Mucosa of gallbladder (tissue), 1 donor: ENCODE data around the gene IGFBP7. TPM values are rescaled to one million over a fixed set of nuclear protein-coding genes. Genes with fewer than 3 reads are reported as not detected.

Experiments
- DNase-seq: peaks from one replicate; pipeline ENCODE4 v3.0.0-alpha.2; 2020; ENCODE audit warnings: low spot score
- total RNA-seq: library from RNA; stranded (reverse); gene quantifications from one replicate; pipeline ENCODE4 v1.2.1, GENCODE V29; 2021
- donor health status: DM: no; HTN: no; CAD: no.

Gene IGFBP7
- total RNA-seq = 1,557 TPM

DNA sequence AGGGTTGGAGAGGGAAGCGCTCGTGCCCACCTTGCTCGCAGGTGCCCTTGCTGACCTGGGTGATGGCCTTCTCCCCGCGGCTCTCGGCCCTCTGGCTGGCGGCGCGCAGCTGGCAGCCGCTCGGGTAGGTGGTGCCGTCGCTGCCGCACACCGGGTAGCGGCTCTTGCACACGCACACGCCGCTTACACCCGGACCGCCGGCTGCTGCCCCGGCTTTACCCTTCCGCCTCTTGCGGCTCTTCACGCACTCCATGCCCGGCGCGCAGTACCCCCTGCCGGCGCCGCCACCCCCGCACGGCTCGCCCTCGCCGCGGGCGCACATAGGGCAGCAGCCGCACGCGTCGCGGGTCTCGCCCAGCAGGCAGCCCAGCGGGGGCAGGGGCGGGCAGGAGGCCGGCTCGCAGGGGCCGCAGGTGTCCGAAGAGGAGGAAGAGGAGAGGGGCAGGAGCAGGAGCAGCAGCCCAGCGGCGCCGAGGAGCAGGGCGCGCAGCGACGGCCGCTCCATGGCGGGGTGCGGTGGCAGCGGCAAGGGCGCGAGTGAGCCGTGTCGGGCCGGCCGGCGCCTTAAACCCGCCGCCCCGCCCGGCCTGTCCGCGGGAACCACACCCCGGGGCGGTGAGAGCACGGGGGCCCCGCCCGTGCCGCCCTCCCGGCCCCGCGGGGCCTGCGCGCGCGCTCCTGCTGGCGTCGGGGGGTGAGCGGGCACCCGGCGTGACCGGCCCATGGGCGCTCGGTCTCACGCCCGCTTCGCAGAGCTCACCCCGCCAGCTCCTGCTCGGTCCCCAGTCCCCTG is at the start of gene IGFBP7:
Gene IGFBP7 (minus strand): TSS at position 539 of the 793 bp plus-strand sequence. CDS start 34 bp downstream, at position 505.
- DNase-seq = no peak

- DNase-seq = no peak
These were observed 49.7 kb upstream of the IGFBP7 start for GRCh38 chr4:57159866-57160265.

GRCh38 chr4:57158762-57159161 is 48.6 kb upstream of the IGFBP7 start:
- no peak for DNase-seq

DNA sequence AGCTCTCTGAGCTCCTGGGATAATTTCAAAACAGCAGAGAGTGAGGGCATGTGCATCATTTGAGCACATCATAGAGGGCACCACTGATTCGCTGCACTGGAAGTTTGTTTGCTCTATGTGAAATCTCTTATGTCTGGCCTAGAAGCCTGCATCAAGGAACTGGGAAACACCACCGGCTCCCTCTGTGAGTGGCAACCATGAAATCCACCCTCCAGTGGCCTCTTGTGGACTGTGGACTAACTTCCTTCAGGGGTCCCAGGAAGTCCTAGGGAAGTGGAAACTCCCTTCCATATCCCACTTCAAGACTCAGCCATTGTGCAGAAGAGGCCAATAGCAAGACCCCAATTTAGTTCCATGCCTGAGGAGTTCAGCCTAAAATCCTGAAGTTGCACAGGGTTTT is 48.0 kb upstream of the IGFBP7 start:
- DNase-seq = no peak

DNA sequence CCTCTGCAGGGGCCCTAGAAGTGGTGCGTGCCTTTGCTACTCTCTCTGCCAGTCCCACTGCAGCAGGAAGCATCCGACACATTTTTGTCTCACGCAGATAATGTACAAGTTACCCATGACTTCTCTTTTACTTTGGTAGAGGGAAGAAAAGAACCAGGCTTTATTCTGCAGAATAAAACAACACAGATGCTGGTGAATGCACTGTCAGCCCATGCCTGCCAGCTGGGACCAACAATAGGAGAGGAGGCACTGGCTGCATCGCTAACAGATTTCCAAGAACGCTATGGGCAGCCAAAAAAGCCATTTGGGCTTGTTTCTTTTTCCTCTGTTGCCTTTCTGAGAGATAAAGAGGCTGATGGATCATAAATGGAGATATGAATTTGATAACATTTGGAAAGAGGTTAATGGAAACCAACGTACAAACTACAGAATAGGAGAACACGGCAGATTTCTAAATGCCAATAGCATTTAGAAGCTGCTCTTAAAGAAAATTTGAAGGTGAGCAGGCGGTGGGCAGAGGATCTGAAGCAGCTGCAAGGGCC is 47.5 kb upstream of the IGFBP7 start:
- DNase-seq = no peak

DNA sequence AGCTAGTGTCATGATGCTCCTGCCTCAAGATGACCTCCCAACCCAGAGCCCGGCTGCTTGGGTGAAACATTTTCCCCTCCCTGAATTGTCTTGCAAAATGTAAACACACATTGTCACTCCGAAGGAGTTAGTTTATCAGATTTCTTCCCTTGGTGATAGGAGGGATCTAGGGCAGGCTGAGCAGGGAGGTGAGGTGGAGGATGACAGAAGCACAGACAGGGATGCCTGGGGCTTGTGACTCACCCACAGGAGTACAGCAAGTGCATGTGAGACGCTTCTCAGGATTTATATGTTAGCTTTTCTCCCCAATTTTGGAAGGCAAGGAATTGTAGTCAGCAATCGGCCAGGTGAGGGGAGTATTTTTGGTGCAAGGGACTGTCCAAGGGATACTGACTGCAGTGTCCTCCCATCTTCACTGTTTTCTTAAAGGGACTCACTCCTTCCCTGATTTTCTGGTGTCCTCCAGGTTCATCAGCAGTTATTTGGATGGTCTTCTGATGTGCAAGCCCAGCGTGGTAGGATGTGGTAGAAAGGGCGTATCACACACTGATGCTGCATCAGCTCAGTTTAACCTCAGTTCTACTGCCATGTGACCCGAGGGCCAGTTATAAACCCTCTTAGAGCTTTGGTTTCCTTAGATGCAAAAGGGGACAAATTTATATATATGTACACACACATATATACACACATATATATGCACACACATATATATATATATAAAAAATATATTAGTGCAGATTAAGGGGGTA is 46.2 kb upstream of the IGFBP7 start:
- DNase-seq = no peak

DNA sequence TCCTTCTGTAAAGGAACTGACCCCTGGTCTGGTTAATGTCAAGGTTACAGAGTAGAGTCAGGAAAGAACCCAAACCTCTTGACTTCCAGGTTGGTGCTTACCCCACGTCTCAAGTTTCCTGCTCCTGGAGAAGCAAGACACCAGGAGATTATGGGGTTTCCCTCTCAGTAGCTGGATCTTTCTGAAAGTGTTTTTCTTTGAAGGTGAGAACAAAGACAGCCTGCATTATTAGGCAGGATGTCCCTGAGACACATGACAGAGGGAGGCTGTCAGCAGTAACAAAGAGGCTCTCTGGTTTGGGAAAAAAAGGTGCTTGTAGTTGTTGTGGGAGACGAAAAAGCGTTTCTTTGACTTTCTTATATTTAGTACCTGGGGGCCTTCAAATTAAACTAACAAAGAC is 44.7 kb upstream of the IGFBP7 start:
- no peak for DNase-seq

GRCh38 chr4:57154191-57154590 is 44.0 kb upstream of the IGFBP7 start:
- no peak for DNase-seq

DNA sequence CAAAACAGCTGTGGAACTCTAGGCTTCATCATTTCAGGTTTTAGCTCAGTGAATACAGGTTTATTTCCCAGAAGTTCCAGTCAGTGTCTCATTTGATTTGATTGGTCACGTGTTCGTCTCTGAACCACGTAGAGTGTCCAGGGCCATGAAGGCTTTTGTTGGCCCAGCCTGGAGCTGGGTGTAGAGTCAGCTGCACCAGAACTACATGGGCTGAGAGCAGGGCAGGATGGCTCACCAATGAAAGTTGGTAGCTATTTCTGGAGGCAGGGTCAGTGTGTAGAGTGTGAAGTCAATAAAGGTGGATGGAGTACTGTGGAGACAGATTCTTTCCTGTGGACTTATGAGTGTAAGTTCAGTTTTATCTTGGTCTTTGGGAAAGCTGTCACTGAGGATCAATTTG is 43.0 kb upstream of the IGFBP7 start:
- no peak for DNase-seq

GRCh38 chr4:57151481-57151880 is 41.3 kb upstream of the IGFBP7 start:
- no peak for DNase-seq

GRCh38 chr4:57149833-57150232 is 39.6 kb upstream of the IGFBP7 start:
- DNase-seq = no peak

DNA sequence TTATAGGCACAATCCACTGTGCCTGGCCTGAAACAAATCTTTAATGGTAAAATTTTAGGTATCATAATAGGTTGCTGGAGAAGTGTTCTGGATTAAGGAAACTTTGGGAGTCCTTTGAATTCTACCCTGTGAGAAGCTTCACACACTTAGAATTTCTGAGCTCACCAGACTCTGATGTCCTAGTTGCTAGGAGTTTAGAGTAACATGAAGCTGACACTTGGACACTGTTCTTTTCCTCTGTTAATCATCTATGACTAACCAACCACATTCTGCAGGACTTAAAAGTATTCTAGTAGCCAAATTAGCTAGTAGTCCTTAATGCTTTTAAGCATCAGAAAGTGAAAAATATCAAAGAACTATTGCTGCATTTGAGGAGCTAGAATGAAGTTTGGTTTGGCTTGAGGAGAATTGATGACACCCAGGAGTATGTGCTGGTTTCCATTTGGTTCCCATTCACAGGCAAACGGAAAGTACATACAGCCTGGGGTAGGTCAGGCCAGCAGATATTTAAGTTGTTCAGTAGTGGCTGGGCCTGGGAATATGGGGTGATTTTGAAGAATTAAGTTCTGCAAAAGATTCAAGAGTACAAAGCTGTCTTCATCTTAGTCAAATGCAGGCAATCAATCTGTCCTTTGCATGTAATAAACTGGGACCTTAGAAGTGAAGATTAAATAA is 38.8 kb upstream of the IGFBP7 start:
- DNase-seq = no peak

DNA sequence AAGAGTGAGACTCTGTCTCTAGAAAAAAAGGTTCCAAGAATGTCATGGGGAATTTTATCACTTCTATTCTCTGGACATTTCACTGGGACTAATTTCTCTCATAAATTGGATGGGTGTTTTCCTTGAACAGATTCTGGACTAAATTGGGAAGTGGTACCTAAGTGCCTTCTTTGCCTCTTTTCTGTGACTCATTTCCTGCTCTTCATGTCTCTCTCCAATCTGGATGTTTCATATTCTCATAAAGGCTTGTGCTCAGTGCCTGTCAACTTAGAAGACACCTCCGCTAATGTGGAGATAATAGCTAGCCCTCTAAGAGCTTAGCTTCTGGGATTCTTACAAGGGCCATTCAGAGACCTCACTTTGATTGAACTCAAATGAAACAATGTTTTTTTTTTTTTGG is 38.0 kb upstream of the IGFBP7 start:
- no peak for DNase-seq

DNA sequence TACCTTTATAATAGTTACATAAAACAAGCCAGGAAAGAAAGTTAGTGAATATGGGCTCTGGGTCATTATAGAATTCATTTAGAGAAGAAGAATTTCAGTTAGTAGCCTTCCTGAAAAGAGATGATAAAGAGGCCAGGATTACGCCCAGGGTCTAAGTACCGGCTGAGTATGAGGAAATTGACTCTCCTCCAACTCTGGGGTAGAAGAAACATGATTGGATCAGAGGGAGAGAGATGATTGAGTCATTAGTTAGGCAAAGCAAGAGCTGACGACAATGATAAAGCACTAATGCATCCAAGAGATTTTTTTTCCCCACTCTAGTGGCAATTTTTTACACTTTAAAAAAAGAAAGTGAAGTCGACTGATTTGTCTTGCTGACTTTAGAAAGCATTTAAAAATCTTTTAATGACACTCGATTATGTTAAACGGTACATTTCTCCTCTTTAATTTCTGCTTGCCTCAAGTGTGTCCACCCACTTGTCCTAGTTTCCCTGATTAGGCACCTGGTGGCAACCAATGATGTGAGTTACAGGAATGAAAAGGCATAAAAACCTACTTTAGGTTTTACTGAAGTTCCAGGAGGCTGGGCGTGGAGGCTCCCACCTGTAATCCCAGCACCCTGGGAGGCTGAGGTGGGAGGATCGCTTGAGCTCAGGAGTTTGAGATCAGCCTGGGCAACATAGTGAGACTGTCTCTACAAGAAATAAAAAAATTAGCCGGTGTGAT is 37.3 kb upstream of the IGFBP7 start:
- no peak for DNase-seq

DNA sequence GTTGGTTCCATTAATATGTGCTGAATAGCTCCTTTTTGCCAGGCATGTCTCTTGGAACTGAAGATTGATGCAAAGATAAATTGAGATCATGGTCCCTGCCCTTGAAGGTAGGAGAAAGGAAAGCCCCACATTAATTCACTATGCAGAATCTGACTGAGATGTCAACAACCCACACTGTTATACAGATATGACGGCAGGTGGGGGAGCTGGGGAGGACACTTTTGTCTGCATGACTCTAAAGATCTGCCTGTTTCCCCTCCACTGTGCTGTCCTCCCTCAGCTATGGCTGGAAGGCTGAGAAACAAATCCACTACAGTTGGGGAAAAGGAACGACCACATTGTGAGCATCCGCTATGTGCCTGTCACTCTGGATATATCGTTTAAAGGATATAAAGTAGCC is 36.3 kb upstream of the IGFBP7 start:
- no peak for DNase-seq

- no peak for DNase-seq
These were observed 34.3 kb upstream of the IGFBP7 start for GRCh38 chr4:57144466-57144865.

DNA sequence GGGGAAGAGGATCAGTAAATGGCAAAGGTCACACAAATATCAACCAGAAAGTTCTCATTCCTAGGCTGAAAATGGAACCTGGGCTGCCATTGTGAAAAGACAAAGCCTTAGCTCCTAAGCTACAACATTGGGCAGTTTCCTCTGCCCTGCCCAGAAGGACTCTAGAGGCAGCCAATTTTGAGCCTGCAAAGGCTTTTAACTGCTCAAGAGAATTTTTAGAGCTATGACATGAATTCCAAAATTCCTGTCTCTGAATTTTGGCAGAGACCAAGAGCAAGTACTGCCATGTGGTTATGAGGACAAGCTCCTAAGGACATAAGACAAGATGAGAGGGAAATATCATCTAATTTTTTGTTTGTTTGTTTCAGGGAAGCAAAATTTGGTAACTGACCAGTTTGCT is 29.6 kb upstream of the IGFBP7 start:
- DNase-seq = no peak

GRCh38 chr4:57137261-57137660 is 27.1 kb upstream of the IGFBP7 start:
- no peak for DNase-seq

DNA sequence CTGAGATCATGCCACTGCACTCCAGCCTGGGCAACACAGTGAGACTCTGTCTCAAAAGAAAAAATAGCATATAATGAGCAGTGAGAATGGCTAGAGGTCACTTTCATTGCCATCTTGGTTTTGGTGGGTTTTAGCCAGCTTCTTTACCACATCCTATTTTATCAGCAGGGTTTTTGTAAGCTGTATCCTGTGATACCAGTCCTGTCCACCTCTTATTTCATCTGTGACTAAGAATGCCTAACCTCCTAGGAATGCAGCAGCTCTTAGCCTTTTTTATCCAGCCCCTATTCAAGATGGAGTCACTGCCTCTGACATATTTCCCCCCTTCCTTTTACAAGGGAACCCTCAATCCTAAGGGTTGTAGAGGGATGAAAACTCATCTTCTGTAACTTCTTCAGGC is 26.1 kb upstream of the IGFBP7 start:
- DNase-seq = no peak

- DNase-seq = no peak
These were observed 22.6 kb upstream of the IGFBP7 start for GRCh38 chr4:57132743-57133137.

- DNase-seq = peak; percentile 47
These were observed 21.9 kb upstream of the IGFBP7 start for GRCh38 chr4:57131849-57132742.
